GM04503 (cell line): Measurements from ENCODE around the gene ZNF138.
A peak's percentile ranks its signal among the peaks of the same experiment; 100 is the strongest.
"Not testable (repeated sequence)": the region's sequence is repeated elsewhere in the genome, so short reads cannot be mapped to it uniquely, and the experiment has no call there.

Experiments used
- DNase-seq: peaks from one replicate; pipeline ENCODE4 v3.0.0-alpha.2; 2012; ENCODE audit warnings: low read depth

The ZNF138 gene

GRCh38 chr7:64794171-64794844, at the start of gene ZNF138:
ZNF138 (plus strand) TSS chr7:64794428; CDS start chr7:64794569, 141 bp downstream.
- DNase-seq, result peak; percentile 65

GRCh38 chr7:64744680-64745079, 49.5 kb upstream of the ZNF138 start:
- DNase-seq, result no peak

GRCh38 chr7:64747802-64748201, 46.4 kb upstream of the ZNF138 start:
- no peak for DNase-seq

- no peak for DNase-seq
Measured at GRCh38 chr7:64753032-64753431, 41.2 kb upstream of the ZNF138 start.

- DNase-seq, result no peak
Measured at GRCh38 chr7:64755865-64756264, 38.4 kb upstream of the ZNF138 start.

GRCh38 chr7:64758151-64758550, 36.1 kb upstream of the ZNF138 start:
- DNase-seq, result no peak

GRCh38 chr7:64768824-64769223, 25.4 kb upstream of the ZNF138 start:
- no peak for DNase-seq

- DNase-seq, result no peak
Measured at GRCh38 chr7:64774204-64774842, 19.9 kb upstream of the ZNF138 start.

GRCh38 chr7:64775289-64775688, 18.9 kb upstream of the ZNF138 start:
- no peak for DNase-seq

- DNase-seq, result not testable (repeated sequence)
Measured at GRCh38 chr7:64784842-64785241, 9.4 kb upstream of the ZNF138 start.

GRCh38 chr7:64787295-64787694, 6.9 kb upstream of the ZNF138 start:
- no peak for DNase-seq

- DNase-seq, result not testable (repeated sequence)
Measured at GRCh38 chr7:64789241-64789640, 5.0 kb upstream of the ZNF138 start.

- DNase-seq, result no peak
Measured at GRCh38 chr7:64793106-64793755, 997 bp upstream of the ZNF138 start.

GRCh38 chr7:64795176-64795575, 948 bp downstream of the ZNF138 start:
- no peak for DNase-seq

GRCh38 chr7:64799169-64799568, 4.9 kb downstream of the ZNF138 start:
- not testable (repeated sequence) for DNase-seq

- DNase-seq, result no peak
Measured at GRCh38 chr7:64802699-64803098, 8.5 kb downstream of the ZNF138 start.

GRCh38 chr7:64807731-64808365, 13.6 kb downstream of the ZNF138 start:
- no peak for DNase-seq

GRCh38 chr7:64811767-64812166, 17.5 kb downstream of the ZNF138 start:
- DNase-seq, result no peak

- no peak for DNase-seq
Measured at GRCh38 chr7:64830926-64831325, 36.7 kb downstream of the ZNF138 start.

- DNase-seq, result no peak
Measured at GRCh38 chr7:64832136-64832535, 37.9 kb downstream of the ZNF138 start.

GRCh38 chr7:64834989-64835388, 40.8 kb downstream of the ZNF138 start:
- no peak for DNase-seq

- DNase-seq, result not testable (repeated sequence)
Measured at GRCh38 chr7:64835856-64836255, 41.6 kb downstream of the ZNF138 start.

- not testable (repeated sequence) for DNase-seq
Measured at GRCh38 chr7:64838051-64838450, 43.8 kb downstream of the ZNF138 start.
